GM21737 (cell line): ENCODE data around the gene ACSL1.

Source experiments
- ATAC-seq: cut with Tn5 transposase; IDR thresholded peaks from one replicate; pipeline ENCODE4 v1.9.1; 2021; ENCODE audit warnings: mild to moderate bottlenecking, moderate library complexity; ENCODE audit not compliant: unreplicated experiment

The ACSL1 gene

DNA sequence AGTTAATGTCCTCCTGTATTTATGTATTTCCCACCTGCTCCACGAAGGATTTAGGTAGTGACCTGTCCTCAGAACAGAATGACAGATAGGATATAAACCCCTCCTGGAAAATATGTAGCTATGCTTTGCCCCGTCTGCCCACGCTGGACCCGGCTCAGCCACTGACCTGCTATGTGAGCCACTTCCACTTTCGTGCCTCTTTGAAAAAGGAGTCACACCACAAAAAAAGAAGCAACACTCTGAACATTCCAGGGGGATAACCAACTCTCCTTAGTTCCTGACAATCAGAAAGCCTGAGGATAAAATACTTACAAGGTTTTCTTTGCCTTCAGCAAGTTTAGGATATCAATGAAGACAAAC lies 11.1 kb downstream of the ACSL1 start:
- no peak for ATAC-seq

DNA sequence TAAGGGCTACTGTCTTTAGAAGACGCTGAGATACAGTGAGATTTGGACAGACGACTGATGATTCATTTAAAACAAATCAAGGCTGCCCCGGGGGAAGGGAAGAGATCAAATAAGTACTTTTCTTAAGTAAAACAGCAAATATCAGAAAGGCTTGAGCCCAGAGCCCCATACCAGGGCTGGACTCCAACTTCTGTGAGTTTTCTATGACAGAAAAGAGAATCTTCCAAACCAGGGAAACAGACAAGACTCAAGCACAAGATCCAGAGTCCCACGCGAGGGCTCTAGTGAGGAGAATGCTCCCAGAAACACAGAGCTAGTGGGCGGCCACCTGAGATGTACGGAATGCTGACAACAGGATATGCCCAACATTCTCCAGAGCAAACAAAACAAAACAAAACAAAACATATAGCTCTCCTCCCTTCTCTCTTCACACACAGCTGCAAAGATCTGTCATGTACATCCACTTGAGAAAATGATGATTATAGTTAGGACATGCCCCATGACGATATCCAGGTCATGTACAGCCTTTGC lies 13.1 kb downstream of the ACSL1 start:
- no peak for ATAC-seq

DNA sequence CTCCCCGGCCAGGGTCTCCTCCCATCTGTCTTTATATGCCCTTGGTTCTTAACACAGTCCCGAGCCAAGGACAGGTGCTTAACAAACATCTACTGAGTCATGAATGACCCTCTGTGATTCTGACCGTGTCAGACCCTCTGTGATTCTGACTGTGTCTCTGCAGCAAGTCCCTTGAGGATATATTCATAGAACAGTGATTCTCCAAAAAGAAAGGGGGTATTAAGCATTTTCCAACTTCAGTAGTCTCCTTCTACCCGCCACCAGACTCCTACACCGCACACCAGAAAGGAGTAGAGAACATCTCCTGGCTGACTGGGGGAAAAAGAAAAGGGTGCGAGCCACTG lies 13.6 kb downstream of the ACSL1 start:
- no peak for ATAC-seq

DNA sequence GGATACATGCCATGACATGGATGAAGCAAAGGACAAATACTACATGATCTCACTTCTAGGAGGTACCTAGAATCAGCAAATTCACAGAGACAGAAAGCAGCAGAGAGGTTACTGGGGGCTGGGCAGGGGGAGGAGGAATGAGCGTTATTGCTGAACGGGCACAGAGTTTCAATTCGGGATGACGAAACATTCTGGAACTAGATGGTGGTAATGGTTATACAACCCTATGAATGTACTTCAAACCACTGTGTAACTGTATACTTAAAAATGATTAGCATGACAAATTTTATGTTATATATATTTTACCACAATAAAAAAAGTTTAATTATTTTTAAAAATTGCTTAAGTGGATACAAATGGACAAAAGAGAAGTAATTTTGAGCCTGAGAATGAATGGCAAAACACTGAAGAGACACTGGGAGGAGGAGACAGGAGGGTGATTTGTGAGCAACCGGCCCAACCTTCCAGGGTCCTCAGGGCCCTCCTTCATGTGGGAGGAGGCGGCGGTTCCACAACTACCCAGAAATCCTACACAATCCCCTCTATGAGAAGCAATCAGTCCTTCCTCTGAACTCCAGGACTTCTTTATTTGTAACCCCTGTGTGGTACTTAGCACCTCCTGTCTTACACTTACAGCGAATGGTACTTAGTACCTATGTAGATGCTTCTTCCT lies 14.1 kb downstream of the ACSL1 start:
- no peak for ATAC-seq

DNA sequence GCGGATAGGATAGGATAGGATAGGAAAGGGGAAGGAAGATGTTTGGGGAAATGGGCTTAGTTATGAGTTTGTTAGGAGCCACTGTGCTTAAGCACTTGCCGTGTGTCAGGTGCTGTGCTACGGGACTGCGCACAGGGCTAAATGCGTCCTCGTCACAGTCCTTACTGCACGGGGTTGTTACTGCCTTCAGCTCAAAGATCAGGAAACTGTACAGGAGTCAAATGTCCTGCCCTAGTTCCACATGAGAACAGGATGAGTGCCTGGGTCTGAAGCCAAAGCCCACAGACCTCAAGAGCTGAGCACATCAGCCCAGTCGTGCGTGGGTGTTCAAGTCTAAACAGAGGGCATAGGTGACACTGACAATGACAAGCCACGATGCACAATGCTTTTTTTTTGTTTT lies 15.0 kb downstream of the ACSL1 start:
- ATAC-seq = no peak

DNA sequence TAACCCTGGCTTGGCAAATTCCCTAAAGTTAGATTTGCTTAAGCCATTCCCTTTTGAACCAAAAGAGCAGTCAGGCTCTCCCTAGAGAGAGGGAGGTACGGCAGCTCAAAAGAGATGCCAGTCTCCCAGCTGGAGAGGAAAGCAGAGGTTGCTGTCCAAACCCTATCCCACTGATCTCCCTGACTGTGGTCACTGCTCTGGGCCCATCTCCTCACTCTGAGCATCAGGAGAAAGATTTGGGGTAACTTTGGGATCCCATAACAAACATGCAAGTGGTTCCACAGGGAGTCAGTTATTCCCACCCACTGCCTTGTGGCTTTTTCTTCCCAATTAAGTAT lies 17.1 kb downstream of the ACSL1 start:
- ATAC-seq = no peak

DNA sequence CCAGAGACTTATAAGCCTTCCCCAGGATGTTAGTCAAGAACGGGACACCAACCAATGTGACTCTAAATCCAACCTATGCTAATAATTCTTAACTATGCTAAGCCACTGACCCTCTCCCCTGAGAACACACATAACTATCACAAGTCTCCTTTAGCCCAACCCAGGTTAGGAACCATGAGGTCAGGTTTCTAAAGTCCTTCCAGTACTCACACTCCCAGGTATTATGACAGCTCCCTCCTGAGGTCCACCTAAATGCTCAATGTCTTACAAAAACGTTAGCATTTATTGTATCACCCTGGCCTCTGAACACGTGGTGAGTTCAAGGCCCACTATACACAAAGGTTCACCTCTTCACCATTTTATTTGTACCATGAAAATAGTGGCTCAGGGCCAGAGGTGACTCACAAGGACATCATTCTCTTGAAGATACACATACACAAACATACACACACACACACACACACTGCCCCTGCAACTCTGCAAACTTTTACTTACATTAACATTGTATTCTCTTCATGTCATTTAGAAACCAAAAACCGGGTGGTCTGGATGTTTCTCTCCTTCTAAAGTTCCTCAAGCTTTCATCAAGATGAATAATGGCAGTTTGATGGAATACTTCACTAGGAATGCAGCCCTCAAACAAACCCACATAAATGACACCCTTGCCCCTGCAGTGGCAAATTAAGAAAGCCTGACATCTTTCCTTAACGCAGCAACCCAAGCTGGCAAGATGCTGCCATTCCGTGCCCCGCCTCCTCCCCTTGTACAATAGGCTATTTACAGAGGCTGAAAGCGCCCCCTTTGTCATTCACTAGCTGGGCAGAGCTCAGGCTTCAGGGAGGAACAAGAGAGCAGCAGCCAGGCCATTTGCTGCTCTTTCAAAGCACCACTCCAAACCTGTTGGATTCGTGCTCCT lies 17.7 kb downstream of the ACSL1 start:
- no peak for ATAC-seq

DNA sequence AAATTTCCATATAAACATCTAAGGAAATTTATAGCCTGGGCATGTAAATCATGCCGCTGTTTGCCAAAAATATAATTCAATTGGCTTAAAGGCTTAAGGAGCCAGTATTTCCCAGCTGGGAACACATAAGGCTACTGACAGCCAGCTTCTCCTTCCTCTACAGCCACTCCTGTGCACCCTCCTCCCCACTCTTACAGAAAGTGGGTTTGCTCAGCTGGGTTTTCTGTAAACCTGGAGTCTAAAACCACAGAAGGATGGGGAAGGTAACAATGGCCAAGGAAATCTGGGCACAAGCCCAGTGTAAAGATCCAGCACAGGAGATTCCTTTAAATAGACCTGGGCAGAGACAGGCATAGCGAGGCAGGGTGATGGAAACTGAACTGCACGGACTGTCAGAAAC lies 18.5 kb downstream of the ACSL1 start:
- ATAC-seq = no peak

DNA sequence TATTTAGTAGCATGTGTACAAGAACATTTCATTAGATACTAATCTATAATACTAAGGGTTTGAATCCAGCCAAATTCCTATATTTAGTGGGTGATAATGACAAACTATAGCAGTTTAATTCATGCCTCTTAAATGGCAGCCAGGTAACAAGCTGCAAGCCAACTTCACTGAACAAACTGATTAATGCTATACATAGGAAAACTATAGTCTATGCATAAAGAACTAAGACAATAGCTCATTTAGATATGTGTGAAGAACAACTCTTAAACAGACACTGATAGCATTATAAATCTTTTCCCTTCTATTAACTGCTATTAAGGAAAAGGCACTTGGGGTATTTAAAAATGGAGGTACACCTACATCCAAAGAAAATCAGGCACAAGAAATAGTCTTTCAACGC lies 19.1 kb downstream of the ACSL1 start:
- no peak for ATAC-seq

DNA sequence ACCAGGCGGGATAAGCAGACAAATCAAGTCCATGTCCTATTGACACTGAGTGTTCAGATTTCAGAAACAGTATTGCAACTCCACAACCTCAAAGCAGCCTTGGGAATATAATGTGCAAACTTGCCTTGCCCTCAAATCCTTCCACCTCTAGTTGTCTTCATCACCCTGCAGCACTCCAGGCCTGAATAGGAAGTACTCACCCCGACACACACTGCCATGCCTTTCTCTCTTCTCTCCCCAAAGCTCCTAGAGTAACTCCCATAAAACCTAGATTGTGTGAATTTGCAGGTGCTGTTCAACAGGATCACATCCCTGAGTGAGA lies 19.6 kb downstream of the ACSL1 start:
- ATAC-seq = no peak

DNA sequence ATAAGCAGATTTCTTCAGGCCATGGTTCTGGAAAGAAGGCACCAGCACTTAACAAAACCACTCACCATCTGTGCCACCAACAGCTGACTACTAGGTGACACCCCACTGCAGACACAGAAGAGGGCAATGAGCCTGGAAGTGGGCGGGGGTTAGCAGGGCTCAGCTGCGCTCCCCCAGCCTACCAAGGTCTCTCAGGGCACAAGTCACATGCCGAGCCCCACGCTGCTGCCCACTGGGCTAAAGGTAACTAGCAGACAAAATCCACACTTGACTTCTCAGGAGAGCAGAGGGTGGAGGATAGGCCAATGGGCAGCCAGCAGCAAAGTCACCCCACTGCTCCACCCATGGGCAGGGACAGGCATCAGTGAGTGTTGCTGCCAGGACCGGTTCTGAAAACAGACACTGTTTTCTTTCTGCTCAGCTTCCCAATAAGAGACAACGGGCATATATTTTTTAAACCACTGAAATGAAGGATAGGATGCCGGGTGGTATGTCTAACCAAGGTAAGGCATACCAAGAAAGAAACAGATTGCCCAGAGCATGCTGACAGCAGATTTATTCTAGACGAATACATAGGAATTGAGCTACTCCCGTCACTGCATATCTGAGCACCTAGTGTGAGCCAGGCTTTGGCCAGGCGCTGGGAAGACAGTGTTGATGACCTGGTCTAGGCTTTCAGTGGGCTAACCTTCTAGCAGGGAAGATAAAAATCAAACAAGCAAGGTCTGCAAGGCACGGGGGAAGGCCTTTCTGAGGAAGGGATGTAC lies 20.1 kb downstream of the ACSL1 start:
- ATAC-seq = peak; percentile 79

DNA sequence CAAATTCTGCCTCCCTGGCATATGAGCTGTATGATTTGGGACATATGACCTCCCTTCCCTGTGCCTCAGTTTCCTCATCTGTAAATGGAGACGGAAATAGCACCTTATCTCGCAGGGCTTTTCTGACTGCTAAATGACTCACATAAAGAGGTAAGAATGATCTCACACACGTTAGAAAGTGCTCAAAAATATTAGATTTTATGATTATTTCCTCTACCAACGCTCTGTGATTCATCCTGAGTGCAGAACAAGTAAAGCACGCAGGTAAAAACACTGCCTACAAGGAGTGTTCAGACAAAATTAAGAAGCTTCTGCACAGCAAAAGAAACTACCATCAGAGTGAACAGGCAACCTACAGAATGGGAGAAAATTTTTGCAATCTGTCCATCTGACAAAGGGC lies 21.1 kb downstream of the ACSL1 start:
- no peak for ATAC-seq

DNA sequence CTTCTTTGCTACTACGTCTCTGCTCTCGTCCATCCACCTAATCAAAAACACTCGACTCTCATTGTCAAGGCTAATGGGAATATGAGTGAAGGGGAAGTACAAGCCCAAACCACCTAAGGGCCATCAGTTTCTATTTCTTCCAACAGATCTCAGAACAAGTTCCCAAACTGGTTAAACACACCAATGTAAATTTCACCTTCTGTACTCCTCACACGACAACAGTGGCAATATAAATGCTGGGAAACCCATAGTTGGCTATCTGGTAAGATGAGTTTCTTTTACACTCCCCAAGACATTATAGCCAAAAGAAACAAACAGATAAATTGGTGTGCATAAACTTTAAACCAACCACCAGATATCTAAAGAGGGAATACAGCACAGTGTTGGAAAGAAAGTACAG lies 21.9 kb downstream of the ACSL1 start:
- ATAC-seq = no peak

DNA sequence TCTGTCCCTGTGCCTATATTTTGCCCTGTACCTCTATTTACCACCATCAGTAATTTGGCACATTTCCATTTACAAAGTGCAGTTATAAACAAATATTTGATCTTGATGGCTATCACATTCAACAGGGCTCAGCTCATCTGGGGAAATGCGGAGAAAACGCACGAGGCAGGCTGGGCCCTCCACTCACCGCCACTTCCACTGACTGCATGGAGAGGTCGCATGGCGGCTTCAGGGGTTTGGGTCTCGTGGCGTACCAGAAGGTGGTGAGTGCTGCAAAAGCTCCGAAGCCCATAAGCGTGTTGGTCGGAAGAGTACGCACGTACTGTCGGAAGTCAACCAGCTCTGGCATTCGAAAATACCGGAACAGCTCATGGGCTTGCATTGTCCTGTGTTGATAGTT lies 22.6 kb downstream of the ACSL1 start:
- no peak for ATAC-seq

DNA sequence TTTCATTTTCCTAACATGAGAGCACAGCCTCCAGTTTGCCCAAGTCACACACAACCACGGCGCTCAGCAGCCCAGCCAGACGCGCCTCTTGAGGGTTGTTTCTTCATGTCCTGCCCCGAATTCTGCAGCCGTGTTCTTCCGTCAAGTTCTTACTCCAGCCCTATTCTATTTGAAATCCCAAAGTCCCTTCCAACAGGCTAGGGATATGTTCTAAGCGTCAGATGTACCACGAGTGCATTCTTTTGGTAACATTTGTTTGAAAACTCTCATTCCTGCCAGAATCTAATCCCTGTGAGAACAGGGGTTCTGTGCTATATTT lies 23.1 kb downstream of the ACSL1 start:
- ATAC-seq = no peak

DNA sequence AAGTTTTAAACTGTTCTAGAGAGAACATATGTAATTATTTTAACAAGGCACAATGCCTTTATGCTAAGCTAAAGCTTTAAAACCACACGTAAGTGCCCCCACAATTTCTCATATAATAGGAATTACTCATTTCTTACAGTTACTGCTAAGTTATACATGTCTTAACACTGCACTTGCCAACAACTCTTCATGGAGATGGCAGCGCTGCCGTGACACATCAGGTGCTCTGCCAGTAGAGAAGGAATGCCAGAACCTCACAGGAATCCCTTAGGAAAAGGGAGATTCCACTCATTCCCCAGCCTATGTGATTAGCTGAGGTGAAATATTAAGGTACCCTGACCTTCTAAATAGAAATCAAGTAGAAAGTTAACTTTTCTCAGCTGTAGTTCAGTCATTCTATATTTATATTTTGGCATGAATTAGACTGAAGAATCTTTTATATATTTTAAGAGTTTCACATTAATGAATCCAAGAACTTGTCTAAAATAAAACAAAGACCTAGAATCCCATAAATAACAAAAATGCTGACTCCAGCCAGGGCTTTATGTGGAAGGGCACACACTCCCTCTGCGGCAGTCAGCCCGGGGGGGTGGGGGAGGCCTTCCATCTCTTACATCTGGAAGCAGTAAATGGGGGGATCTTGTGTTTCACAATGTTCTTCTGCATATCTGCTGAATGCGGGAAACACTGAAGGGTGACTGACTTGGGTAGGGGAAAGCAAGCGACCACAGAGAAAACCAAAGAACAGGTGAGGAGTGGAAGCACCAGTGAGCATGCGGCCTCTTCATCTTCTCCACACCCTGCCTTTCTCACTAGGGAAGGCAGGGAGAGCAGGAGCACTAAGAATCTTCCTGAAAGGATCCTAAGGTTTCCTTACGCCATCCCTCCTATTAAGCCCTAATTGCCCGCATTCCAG lies 23.7 kb downstream of the ACSL1 start:
- no peak for ATAC-seq

DNA sequence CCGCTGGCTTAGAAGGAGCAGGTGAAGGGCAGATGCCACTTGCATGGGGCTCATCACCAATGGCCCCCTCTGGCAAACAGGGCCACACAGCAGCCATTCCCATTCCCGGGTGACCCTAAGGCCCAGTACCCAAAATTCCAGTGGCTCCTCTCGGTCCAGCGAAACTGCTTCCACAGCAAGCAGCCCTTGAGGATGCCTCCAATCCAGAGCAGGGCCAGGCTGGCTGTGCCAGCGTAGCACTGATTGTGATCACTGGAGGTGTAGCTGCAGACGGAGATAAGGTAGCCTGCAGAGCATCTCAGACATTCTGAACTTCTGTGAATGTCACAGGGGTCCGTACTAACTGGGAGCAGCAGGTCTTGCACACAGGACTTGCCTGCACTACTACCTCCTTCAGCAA lies 27.3 kb downstream of the ACSL1 start:
- no peak for ATAC-seq

DNA sequence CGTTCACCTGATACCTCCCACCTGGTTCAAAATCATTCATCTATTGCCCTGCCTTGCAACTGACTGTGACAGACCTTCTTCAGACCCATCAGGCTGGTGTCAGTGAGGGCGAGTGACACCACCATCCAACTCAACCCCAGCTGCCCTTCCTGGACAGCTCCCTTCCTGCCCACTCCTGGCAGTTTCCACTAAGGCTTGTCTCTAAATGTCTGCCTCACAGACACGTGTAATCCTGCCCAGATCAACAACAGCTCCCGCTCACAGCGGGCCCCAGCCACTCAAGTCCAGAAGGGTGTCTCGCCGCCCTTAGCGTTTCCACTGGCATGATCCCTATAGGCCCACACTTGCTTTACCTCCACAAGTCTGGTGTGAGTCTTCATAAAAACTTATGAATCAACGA lies 28.9 kb downstream of the ACSL1 start:
- no peak for ATAC-seq

DNA sequence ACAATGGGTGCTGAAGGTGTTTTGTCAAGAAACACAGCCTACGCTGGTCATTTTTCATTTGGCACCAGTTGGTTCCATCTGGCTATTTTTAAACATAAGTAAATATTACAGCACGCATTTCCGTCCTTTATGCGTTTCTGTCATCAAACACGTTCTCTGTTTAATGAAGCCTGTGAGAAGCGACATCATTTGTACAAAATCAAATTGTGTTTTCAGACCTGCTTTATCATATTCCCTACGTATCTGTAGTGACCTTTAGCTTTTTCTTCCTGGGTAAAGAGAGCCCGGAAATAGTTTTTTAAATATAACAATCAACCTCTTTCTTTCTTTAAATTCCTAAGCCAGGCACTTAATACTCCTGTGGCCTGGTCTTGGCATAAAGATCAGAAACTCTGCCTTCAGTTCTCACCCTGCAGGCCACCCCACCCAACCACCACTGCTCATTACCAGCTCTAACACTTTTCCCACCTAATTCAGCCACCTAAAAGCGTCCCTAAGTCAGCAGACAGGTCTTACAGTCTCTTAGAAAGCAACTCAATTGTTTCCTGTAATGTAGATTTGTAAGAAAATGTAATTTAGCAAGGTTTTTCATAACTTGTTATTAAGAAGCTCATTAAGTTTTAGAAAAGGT lies 30.4 kb downstream of the ACSL1 start:
- no peak for ATAC-seq

DNA sequence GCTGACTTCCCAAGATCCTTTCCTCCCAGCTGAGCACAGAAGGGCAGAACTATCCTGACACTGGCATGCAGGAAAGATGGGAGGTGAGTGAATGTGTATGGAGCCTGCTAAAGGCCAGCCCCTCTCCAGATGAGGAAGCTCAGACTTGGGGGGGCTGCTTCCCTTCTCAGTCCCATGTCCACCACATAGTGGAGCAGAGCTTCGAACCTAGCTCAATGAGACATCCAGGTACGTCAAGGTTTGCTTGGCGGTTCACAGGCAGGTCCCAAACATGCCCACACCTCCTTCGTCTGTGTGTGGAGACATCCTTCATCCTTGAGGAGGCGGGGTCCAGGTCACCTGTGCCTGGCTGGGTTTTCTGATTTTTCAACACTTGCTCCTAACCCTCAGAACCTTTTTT lies 31.3 kb downstream of the ACSL1 start:
- no peak for ATAC-seq
